BLaER1 treated with 17β-estradiol and CSF1 and Interleukin-3, amounts not matched to agents 10 nM and 100 nM (cell line): Measurements from ENCODE around the gene PPM1G.

ENCODE experiments used
- H3K27ac ChIP-seq, 11 experiments: shearing (Covaris generic); formaldehyde crosslinking; 2 replicates each; pipeline ENCODE4 v1.8.1; 2022
- H3K27me3 ChIP-seq, 11 experiments: shearing (Covaris generic); formaldehyde crosslinking; 2 replicates each; pipeline ENCODE4 v1.8.1; 2022
- H3K36me3 ChIP-seq, 11 experiments: shearing (Covaris generic); formaldehyde crosslinking; 2 replicates each; pipeline ENCODE4 v1.8.1; 2022
- H3K4me1 ChIP-seq, 10 experiments: shearing (Covaris generic); formaldehyde crosslinking; 2 replicates each; pipeline ENCODE4 v1.8.1; 2022
- H3K4me2 ChIP-seq, 11 experiments: shearing (Covaris generic); formaldehyde crosslinking; 2 replicates each; pipeline ENCODE4 v1.8.1; 2022
- H3K4me3 ChIP-seq, 10 experiments: shearing (Covaris generic); formaldehyde crosslinking; 2 replicates each; pipeline ENCODE4 v1.8.1; 2022
- H3K9ac ChIP-seq, 11 experiments: shearing (Covaris generic); formaldehyde crosslinking; 2 replicates each; pipeline ENCODE4 v1.8.1; 2022
- H3K9me3 ChIP-seq, 11 experiments: shearing (Covaris generic); formaldehyde crosslinking; replicated peaks in 1 of 11; 2 replicates each; pipeline ENCODE4 v1.8.1; 2022
- H4K20me1 ChIP-seq, 11 experiments: shearing (Covaris generic); formaldehyde crosslinking; 2 replicates each; pipeline ENCODE4 v1.8.1; 2022
- Cebpa-rat ChIP-seq, 11 experiments: shearing (Covaris generic); IDR thresholded peaks; 2 replicates each; pipeline ENCODE4 v1.8.1; 2022

Gene PPM1G

GRCh38 chr2:27335311-27335710 lies 74.1 kb downstream of the PPM1G start:
- no peaks in the 10 kb centered on the region for H3K9me3 ChIP-seq
- TF ChIP-seq Cebpa-rat (IDR thresholded peaks at IDR 0.05): no peak
- H3K27me3 ChIP-seq: no peaks in the 10 kb centered on the region
- H3K4me3 ChIP-seq: no peak overlapping the region
- no peak overlapping the region for H3K27ac ChIP-seq
- H4K20me1 ChIP-seq: peaks cover 0 to 11% (median 0%) of the 10 kb centered on the region in 11 experiments; a peak in 2 of 22 replicates
- no peak overlapping the region for H3K9ac ChIP-seq
- H3K36me3 ChIP-seq: peaks cover 99 to 100% (median 100%) of the 10 kb centered on the region in 11 experiments
- no peak overlapping the region for H3K4me2 ChIP-seq
- H3K4me1 ChIP-seq: no peaks in the 10 kb centered on the region
